ENCODE results near the gene TMEM63A. TPM values are rescaled to one million over a fixed set of nuclear protein-coding genes. Genes with fewer than 3 reads are reported as not detected.

The TMEM63A gene
- total RNA-seq, 1 experiment from 2014 or later, result 93.9 TPM

DNA sequence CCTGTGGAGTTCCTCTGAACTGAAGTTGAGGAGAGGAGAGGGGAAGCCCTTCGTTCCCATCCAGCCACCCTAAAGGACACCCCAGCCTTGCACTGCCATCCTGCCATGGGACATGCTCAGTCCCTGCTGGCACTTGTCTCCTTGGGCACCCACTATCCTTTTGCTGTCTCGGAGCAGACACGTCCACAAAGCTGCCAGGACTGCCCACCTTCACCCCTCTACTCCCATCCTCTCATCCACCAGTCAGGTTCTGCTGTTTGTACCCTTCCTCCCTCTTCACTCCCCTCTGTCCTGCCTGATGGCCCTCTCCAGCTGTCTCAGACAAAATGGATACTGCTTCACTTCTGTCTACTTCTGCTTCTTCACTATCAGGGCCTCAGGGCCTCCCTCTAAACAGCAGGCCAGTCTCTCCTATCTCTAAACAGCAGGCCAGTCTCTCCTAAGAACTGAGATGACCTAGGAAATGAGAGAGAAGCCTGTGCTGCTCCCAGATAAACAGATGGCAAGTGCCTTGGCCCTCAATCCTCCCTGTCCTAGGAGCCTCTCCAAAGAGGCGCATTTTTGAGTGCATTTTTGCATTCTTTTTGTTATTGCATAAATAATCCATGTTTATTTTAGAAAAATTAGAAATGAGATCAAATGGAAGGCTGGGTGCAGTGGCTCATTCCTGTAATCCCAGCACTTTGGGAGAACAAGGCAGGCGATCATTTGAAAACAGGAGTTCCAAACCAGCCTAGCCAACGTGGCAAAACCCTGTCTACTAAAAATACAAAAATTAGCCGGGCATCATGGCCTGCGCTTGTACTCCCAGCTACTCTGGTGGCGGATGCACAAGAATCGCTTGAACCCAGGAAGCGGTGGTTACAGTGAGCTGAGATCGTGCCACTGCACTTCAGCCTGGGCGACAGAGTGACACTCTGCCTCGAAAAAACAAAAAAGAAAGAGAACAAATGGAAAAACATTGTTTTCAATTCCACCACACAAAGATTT is 46.3 kb upstream of the TMEM63A start:
- Mint-ChIP-seq H3K4me1 (ENCODE audit: low read depth, unreplicated experiment) (no peaks in the 10 kb centered on the region), H3K9me3 (ENCODE audit: unreplicated experiment) (no peaks in the 10 kb centered on the region), H3K27me3 (ENCODE audit: insufficient read depth, unreplicated experiment) (no peaks in the 10 kb centered on the region), H3K27ac (ENCODE audit: unreplicated experiment) (no peak overlapping the region), H3K4me3 (ENCODE audit: unreplicated experiment) (no peak overlapping the region), H3K36me3 (ENCODE audit: insufficient read depth, unreplicated experiment) (peaks cover 8% of the 10 kb centered on the region)
- H3K36me3 ChIP-seq (ENCODE audit: control insufficient read depth, insufficient read depth, low read length), result no peaks in the 10 kb centered on the region
- ChIA-PET CTCF (no interaction called here), POLR2A (no interaction called here)
- DNase-seq, result no peak
- BruUV-seq (replicated peaks), result no TSS peak
- H3K9me3 ChIP-seq, result no peaks in the 10 kb centered on the region
- no peak for TF ChIP-seq CTCF (IDR thresholded peaks at IDR 0.05; ENCODE audit: insufficient read depth in 1 of 2, low read depth in 1 of 2, low read length in 1 of 2, severe bottlenecking in 1 of 2, unreplicated experiment in 1 of 2)
- no peaks in the 10 kb centered on the region for H3K27me3 ChIP-seq (replicated peaks; ENCODE audit: control insufficient read depth, insufficient read depth, low read length)
- H3K4me3 ChIP-seq (ENCODE audit: low read depth, low read length), result no peak overlapping the region
- intact Hi-C loops (cut with micrococcal nuclease; ENCODE audit: unreplicated experiment), result no loop called here
- no peaks in the 10 kb centered on the region for H3K4me1 ChIP-seq

DNA sequence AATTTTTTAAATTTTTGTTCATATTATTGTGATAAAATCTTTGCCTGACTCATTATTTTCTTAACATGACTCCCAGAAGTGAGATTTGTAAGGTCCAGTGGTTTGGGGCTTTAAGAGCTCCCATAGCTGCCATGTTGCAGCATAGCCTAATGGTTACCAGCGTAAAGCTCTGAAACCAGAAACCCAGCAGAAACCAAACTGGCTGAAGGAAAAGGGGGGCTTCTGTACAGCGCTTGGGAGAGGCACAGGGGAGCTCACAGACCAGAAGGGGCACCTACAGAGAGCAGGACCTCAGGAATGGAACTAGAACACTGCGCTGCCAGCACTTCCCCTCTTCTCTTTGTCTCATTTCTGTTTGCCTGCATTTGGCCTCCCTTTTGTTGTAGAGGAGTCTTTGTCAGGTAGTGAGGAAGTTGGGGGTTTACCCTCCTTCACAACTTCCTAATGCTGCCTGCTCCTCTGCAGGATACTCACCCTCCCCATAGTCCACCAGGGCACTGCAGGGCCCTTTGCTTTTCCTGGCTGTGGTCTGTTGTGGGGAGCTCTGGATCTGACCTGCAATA is 44.5 kb upstream of the TMEM63A start:
- DNase-seq, result no peak
- no TSS peak for BruUV-seq (replicated peaks)
- ChIA-PET CTCF (no interaction called here), POLR2A (interaction anchor here (0.6 kb wide), 1 partner anchor 51 kb away, joined by 17 read pairs; no protein-coding TSS in a partner anchor)
- Mint-ChIP-seq H3K4me1 (ENCODE audit: low read depth, unreplicated experiment) (no peaks in the 10 kb centered on the region), H3K4me3 (ENCODE audit: unreplicated experiment) (no peak overlapping the region), H3K27ac (ENCODE audit: unreplicated experiment) (no peak overlapping the region), H3K27me3 (ENCODE audit: insufficient read depth, unreplicated experiment) (no peaks in the 10 kb centered on the region), H3K36me3 (ENCODE audit: insufficient read depth, unreplicated experiment) (peaks cover 16% of the 10 kb centered on the region), H3K9me3 (ENCODE audit: unreplicated experiment) (no peaks in the 10 kb centered on the region)
- Histone ChIP-seq H3K4me3 (ENCODE audit: low read depth, low read length) (no peak overlapping the region), H3K36me3 (ENCODE audit: control insufficient read depth, insufficient read depth, low read length) (0 out of 2 replicates have a peak, but pooled peaks cover 3% of the 10 kb centered on the region), H3K27me3 (replicated peaks; ENCODE audit: control insufficient read depth, insufficient read depth, low read length) (no peaks in the 10 kb centered on the region), H3K4me1 (no peaks in the 10 kb centered on the region), H3K9me3 (no peaks in the 10 kb centered on the region)
- TF ChIP-seq CTCF (IDR thresholded peaks at IDR 0.05; ENCODE audit: insufficient read depth in 1 of 2, low read depth in 1 of 2, low read length in 1 of 2, severe bottlenecking in 1 of 2, unreplicated experiment in 1 of 2), result no peak
- intact Hi-C loops (cut with micrococcal nuclease; ENCODE audit: unreplicated experiment), result no loop called here
